Naive thymus-derived CD8-positive, alpha-beta T cell (primary cell): ENCODE measurements around the gene COA3. TPM values are rescaled to one million over a fixed set of nuclear protein-coding genes. Genes with fewer than 3 reads are reported as not detected.

Experiments
- ATAC-seq, 2 donors: fragments of 150-1000 bp; cut with Tn5 transposase in 1 of 2; sonication (Bioruptor Pico), chemical (Tn5 transposase) in 1 of 2; 1 replicate in 1 of 2; 2 replicates in 1 of 2; pipeline ENCODE4 v1.10.0; 2021; ENCODE audit warnings: mild to moderate bottlenecking in 2 of 2, moderate library complexity in 2 of 2
- POLR2A ChIA-PET: fragments of 350-600 bp; sonication (Branson Sonifier 250); formaldehyde crosslinking; loops from one replicate; lab custom pipeline; 2021; ENCODE audit warnings: antibody characterized with exemption; lab: Charles Lee
- DNase-seq, 10 donors: peaks; one replicate each; pipeline versions ENCODE4 v3.0.0 to v3.0.0-alpha.2; 2020 to 2022
- H3K27ac Mint-ChIP-seq, 10 donors: one replicate each; pipeline ENCODE4 v1.8.0; 2020 to 2022; ENCODE audit warnings: mild to moderate bottlenecking in 10 of 10, mixed read lengths in 10 of 10, moderate library complexity in 4 of 10, inconsistent platforms in 1 of 10
- H3K27me3 Mint-ChIP-seq, 5 donors: one replicate each; pipeline ENCODE4 v1.8.0; 2021 to 2022; ENCODE audit warnings: mixed read lengths in 5 of 5
- H3K36me3 Mint-ChIP-seq, 3 donors: one replicate each; pipeline ENCODE4 v1.8.0; 2020 to 2022; ENCODE audit warnings: mixed read lengths in 3 of 3, mild to moderate bottlenecking in 2 of 3, inconsistent platforms in 1 of 3
- H3K4me1 Mint-ChIP-seq, 4 donors: one replicate each; pipeline ENCODE4 v1.8.0; 2021 to 2022; ENCODE audit warnings: mixed read lengths in 4 of 4
- H3K4me3 Mint-ChIP-seq, 10 donors: one replicate each; pipeline ENCODE4 v1.8.0; 2020 to 2022; ENCODE audit warnings: mild to moderate bottlenecking in 10 of 10, mixed read lengths in 10 of 10, moderate library complexity in 6 of 10, inconsistent platforms in 1 of 10
- H3K9me3 Mint-ChIP-seq, 9 donors: one replicate each; pipeline ENCODE4 v1.8.0; 2020 to 2022; ENCODE audit warnings: mixed read lengths in 9 of 9, mild to moderate bottlenecking in 3 of 9, inconsistent platforms in 1 of 9, moderate library complexity in 1 of 9
- polyA plus RNA-seq, 3 donors: library from polyadenylated mRNA; unstranded; fragments of 300-500 nt; fragmentation: Illumina TruSeq; gene quantifications; one replicate each; pipeline ENCODE4 v1.2.3, GENCODE V29; 2021
- total RNA-seq, 8 experiments: library from RNA in 2 of 8; stranded (reverse) in 2 of 8; gene quantifications; one replicate each; pipeline ENCODE4 v1.2.3 and lab custom pipeline; 2021 to 2026

The COA3 gene
- total and polyA plus RNA-seq, 5 experiments from 2014 or later: 26.7 to 119 (median 106) TPM

- Mint-ChIP-seq H3K36me3 (peaks cover 11 to 48% (median 14%) of the 10 kb centered on the region in 3 donors), H3K9me3 (no peaks in the 10 kb centered on the region), H3K4me1 (no peaks in the 10 kb centered on the region), H3K27me3 (no peaks in the 10 kb centered on the region), H3K4me3 (no peak overlapping the region), H3K27ac (peak overlapping the region in 3 of 10 donors; percentile 13 to 47 (median 24))
- ATAC-seq (no peak), DNase-seq (no peak)
- POLR2A ChIA-PET: no interaction called here
Measured at GRCh38 chr17:42809250-42809649, 10.7 kb upstream of the COA3 start.

GRCh38 chr17:42806249-42806648 is 7.7 kb upstream of the COA3 start:
- ATAC-seq (no peak), DNase-seq (no peak)
- H3K27ac Mint-ChIP-seq: peak overlapping the region in 2 of 10 donors; percentile 12 to 59
- H3K4me3 Mint-ChIP-seq: no peak overlapping the region
- no peaks in the 10 kb centered on the region for H3K4me1 Mint-ChIP-seq
- H3K36me3 Mint-ChIP-seq: peaks cover 4 to 23% (median 4%) of the 10 kb centered on the region in 3 donors
- no peaks in the 10 kb centered on the region for H3K27me3 Mint-ChIP-seq
- H3K9me3 Mint-ChIP-seq: no peaks in the 10 kb centered on the region
- POLR2A ChIA-PET: interaction anchor here (0.6 to 0.7 kb wide), 2 partner anchors 272 to 742 kb away, joined by 3 read pairs; no protein-coding TSS in a partner anchor

- POLR2A ChIA-PET: no interaction called here
- ATAC-seq (no peak), DNase-seq (no peak)
- Mint-ChIP-seq H3K27me3 (no peaks in the 10 kb centered on the region), H3K36me3 (peaks cover 0 to 11% (median 0%) of the 10 kb centered on the region in 3 donors), H3K4me1 (peaks cover 0 to 2% (median 0%) of the 10 kb centered on the region in 4 donors), H3K27ac (peak overlapping the region in 2 of 10 donors; percentile 52 to 76), H3K9me3 (no peaks in the 10 kb centered on the region), H3K4me3 (peak overlapping the region in 1 of 10 donors; percentile 50)
Measured at GRCh38 chr17:42804918-42805367, 6.4 kb upstream of the COA3 start.

GRCh38 chr17:42803074-42803883 is 4.8 kb upstream of the COA3 start:
- H3K4me3 Mint-ChIP-seq: no peak overlapping the region
- DNase-seq (no peak), ATAC-seq (no peak)
- POLR2A ChIA-PET: interaction anchor here (0.5 to 1.1 kb wide), 2 partner anchors 21 to 903 kb away, joined by 3 to 4 read pairs; partner anchors contain the start of gene BECN1
- peaks cover 6 to 7% (median 7%) of the 10 kb centered on the region in 4 donors for H3K4me1 Mint-ChIP-seq
- no peaks in the 10 kb centered on the region for H3K9me3 Mint-ChIP-seq
- no peaks in the 10 kb centered on the region for H3K27me3 Mint-ChIP-seq
- no peaks in the 10 kb centered on the region for H3K36me3 Mint-ChIP-seq
- H3K27ac Mint-ChIP-seq: no peak overlapping the region

- H3K4me3 Mint-ChIP-seq: peak overlapping the region; percentile 92 to 98 (median 96)
- H3K36me3 Mint-ChIP-seq: peaks cover 0 to 3% (median 0%) of the 10 kb centered on the region in 3 donors
- ATAC-seq (no peak), DNase-seq (no peak)
- peak overlapping the region; percentile 34 to 95 (median 91) for H3K27ac Mint-ChIP-seq
- POLR2A ChIA-PET: interaction anchor here (0.6 to 2.2 kb wide), 6 partner anchors 16 to 564 kb away, joined by 3 to 12 read pairs (median 4); partner anchors contain the start of genes BECN1 and VPS25
- no peaks in the 10 kb centered on the region for H3K9me3 Mint-ChIP-seq
- H3K4me1 Mint-ChIP-seq: peaks cover 21 to 45% (median 31%) of the 10 kb centered on the region in 4 donors
- H3K27me3 Mint-ChIP-seq: no peaks in the 10 kb centered on the region
Measured at GRCh38 chr17:42798011-42798382, 507 bp downstream of the COA3 start.

GRCh38 chr17:42797067-42798007 is 1.2 kb downstream of the COA3 start:
- H3K36me3 Mint-ChIP-seq: peaks cover 0 to 3% (median 0%) of the 10 kb centered on the region in 3 donors
- H3K4me3 Mint-ChIP-seq: peak overlapping the region; percentile 92 to 98 (median 96)

GRCh38 chr17:42796066-42796758 is 2.3 kb downstream of the COA3 start:
- Mint-ChIP-seq H3K36me3 (peaks cover 0 to 3% (median 0%) of the 10 kb centered on the region in 3 donors), H3K9me3 (no peaks in the 10 kb centered on the region), H3K27me3 (no peaks in the 10 kb centered on the region), H3K4me3 (peak overlapping the region in 6 of 10 donors; percentile 4 to 98 (median 50)), H3K4me1 (peaks cover 21 to 45% (median 31%) of the 10 kb centered on the region in 4 donors), H3K27ac (peak overlapping the region in 1 of 10 donors; percentile 29)
- POLR2A ChIA-PET: no interaction called here
- DNase-seq: no peak
- no peak for ATAC-seq

More at GRCh38 chr17:42797067-42798007, 1.2 kb downstream of the COA3 start:
- no peaks in the 10 kb centered on the region for H3K27me3 Mint-ChIP-seq
- H3K4me1 Mint-ChIP-seq: peaks cover 21 to 45% (median 31%) of the 10 kb centered on the region in 4 donors
- POLR2A ChIA-PET: interaction anchor here (0.6 to 2.2 kb wide), 4 partner anchors 16 to 763 kb away, joined by 3 to 12 read pairs (median 8); partner anchors contain the start of genes BECN1 and VPS25
- no peaks in the 10 kb centered on the region for H3K9me3 Mint-ChIP-seq
- DNase-seq (no peak), ATAC-seq (no peak)
- peak overlapping the region in 4 of 10 donors; percentile 5 to 95 (median 94) for H3K27ac Mint-ChIP-seq

- peak overlapping the region in 5 of 10 donors; percentile 4 to 62 (median 52) for H3K4me3 Mint-ChIP-seq
- no peaks in the 10 kb centered on the region for H3K9me3 Mint-ChIP-seq
- H3K27me3 Mint-ChIP-seq: no peaks in the 10 kb centered on the region
- peaks cover 0 to 3% (median 0%) of the 10 kb centered on the region in 3 donors for H3K36me3 Mint-ChIP-seq
- DNase-seq (no peak), ATAC-seq (no peak)
- POLR2A ChIA-PET: no interaction called here
- peaks cover 19 to 45% (median 31%) of the 10 kb centered on the region in 4 donors for H3K4me1 Mint-ChIP-seq
- H3K27ac Mint-ChIP-seq: peak overlapping the region in 2 of 10 donors; percentile 33 to 76
Measured at GRCh38 chr17:42795465-42795864, 3.0 kb downstream of the COA3 start.

- Mint-ChIP-seq H3K36me3 (peaks cover 0 to 3% (median 0%) of the 10 kb centered on the region in 3 donors), H3K4me1 (peaks cover 19 to 45% (median 31%) of the 10 kb centered on the region in 4 donors), H3K27ac (no peak overlapping the region), H3K4me3 (peak overlapping the region in 2 of 10 donors; percentile 36 to 62), H3K27me3 (peaks cover 0 to 3% (median 0%) of the 10 kb centered on the region in 5 donors), H3K9me3 (no peaks in the 10 kb centered on the region)
- DNase-seq (no peak), ATAC-seq (no peak)
- POLR2A ChIA-PET: interaction anchor here (1.8 kb wide), 1 partner anchor 22 kb away, joined by 4 read pairs; the partner anchor contains the start of gene VPS25
Measured at GRCh38 chr17:42795061-42795460, 3.4 kb downstream of the COA3 start.

GRCh38 chr17:42792545-42792944 is 6.0 kb downstream of the COA3 start:
- H3K4me3 Mint-ChIP-seq: no peak overlapping the region
- H3K36me3 Mint-ChIP-seq: peaks cover 0 to 3% (median 0%) of the 10 kb centered on the region in 3 donors
- H3K27ac Mint-ChIP-seq: no peak overlapping the region
- no peaks in the 10 kb centered on the region for H3K9me3 Mint-ChIP-seq
- no peak for ATAC-seq
- peaks cover 12 to 32% (median 21%) of the 10 kb centered on the region in 4 donors for H3K4me1 Mint-ChIP-seq
- peaks cover 5 to 16% (median 11%) of the 10 kb centered on the region in 5 donors for H3K27me3 Mint-ChIP-seq
- no peak for DNase-seq
- POLR2A ChIA-PET: interaction anchor here (0.8 kb wide), 1 partner anchor 21 kb away, joined by 4 read pairs; no protein-coding TSS in a partner anchor

GRCh38 chr17:42791948-42792347 is 6.6 kb downstream of the COA3 start:
- POLR2A ChIA-PET: interaction anchor here (0.8 kb wide), 1 partner anchor 21 kb away, joined by 4 read pairs; no protein-coding TSS in a partner anchor
- ATAC-seq (no peak), DNase-seq (no peak)
- H3K27me3 Mint-ChIP-seq: peaks cover 5 to 20% (median 17%) of the 10 kb centered on the region in 5 donors
- H3K36me3 Mint-ChIP-seq: peaks cover 0 to 3% (median 0%) of the 10 kb centered on the region in 3 donors
- H3K9me3 Mint-ChIP-seq: peaks cover 0 to 1% (median 0%) of the 10 kb centered on the region in 9 donors
- no peak overlapping the region for H3K4me3 Mint-ChIP-seq
- H3K4me1 Mint-ChIP-seq: peaks cover 6 to 26% (median 19%) of the 10 kb centered on the region in 4 donors
- no peak overlapping the region for H3K27ac Mint-ChIP-seq
